HG02798 (cell line): ENCODE measurements around the gene ZNF385A.

Source experiments
- ATAC-seq: cut with Tn5 transposase; IDR thresholded peaks from one replicate; pipeline ENCODE4 v1.9.1; 2021; ENCODE audit warnings: mild to moderate bottlenecking; ENCODE audit not compliant: unreplicated experiment, poor library complexity

ZNF385A gene

DNA sequence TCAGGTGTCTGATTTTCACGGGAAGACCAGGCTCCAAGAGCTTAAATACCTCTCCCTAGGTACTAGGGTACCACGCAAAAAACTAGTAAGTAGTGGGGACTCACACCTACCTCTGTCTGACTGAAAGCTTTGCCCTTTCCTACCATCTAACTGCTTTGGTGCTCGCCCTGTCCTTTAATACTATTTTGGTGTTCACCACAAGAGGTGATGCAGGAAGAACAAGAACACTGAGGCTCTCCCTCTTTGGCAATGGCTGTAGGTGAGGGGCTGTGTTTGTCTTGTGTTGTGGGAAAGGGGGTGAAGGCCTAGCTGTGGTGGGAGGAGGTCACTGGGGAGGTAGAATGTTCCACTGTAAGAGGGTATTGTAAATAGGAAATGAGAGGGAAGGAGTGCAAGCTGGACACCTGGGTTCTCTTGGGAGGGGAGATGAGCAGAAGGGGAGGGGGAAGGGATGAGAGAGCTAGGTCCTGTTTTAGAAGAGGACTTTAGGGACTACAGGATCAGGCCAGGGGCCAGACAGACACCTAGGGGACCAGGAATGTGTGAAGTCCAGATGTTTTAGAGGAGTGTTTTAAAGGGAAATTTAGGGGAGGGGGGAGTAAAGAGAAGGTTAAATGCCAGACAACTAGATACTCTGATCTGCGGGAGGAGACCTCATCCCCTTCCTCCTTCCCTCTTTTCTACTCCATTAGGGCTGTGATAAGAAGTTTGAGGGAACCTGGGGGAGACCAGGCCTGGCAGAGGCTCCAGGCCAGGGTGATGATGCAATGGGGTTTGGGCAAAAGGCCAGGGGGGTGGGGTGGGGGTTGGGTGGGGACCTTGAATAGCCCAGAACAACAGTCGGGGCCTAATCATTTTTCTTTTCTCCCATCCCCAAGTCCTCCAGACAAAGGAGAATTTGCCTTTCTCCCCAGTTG lies 32.4 kb upstream of the ZNF385A start:
- ATAC-seq, result no peak

DNA sequence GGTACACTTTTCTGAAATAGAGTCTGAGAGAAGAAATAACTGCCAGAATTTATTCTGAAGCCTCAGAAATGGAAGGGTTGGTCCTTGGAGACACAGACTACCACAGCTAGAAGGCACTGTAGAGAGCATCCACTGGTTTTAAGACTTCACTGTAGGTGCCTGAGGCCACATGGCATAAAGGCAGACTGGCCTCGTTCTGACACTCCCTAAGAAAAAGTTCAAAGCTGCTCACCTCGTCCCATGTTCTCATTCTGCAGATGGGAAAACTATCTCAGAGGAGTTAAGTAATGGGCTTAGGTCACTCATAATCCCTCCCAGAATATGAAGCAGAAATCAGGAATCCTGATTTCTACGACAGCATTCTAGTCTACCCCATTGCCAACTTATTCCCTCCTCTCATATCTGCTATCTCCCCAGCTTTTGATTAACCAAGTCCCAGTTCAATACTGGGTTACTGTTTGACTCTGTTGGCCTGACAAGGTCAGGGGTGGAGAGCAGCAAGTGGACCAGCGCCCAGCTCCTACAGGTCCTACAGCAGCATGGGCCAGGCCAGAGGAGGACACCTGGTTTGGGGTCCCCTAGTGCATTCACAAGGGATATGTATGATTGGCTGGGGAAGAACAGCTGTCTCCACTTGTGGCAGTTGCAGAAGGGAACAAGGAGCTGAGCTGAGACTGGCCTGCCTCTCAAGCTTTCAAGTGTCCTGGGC lies 30.8 kb upstream of the ZNF385A start:
- no peak for ATAC-seq

DNA sequence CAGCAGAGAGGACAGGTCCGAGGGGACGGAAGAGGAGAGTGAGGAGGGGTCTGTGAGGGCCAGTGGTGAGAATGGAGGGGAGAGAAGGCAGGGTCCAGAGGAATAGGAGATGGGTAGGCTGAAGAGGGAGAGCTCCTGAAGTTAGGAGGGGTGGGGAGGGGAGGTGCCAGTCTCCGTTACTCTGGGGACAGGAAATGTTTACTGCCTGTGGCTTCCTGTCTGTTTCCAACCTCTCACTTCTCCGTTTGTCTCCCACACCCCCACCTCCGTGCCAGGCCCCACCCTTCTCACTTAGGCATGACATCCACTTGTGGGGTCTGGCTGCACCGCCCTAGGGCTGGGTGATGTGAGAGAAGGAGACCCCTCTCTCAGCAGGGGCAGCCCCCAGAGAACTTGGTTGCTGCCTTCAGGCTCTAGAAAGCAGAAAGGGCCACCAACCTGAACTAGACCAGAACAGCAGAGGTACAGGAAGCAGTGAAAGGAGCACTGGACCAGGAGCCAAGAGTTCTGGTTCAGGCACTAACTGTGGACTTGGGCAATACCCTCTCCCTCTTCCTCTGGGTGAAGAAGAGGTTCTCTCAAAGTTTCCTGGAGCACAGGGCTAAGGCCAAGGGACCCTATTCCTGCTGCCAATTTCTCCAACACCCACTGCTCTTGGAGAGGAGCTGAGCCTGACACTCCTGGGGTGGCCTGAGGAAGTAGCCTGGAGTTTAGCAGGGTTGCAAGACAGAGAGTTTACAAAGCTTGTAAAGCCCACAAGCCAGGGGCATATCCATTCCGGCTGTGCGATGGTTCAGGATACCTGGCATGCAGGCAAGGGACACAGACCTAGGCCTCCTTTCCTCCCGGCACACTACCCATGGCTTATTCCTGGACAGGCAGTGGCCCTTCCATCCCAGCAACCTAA lies 29.0 kb upstream of the ZNF385A start:
- peak; percentile 39 for ATAC-seq

- peak; percentile 24 for ATAC-seq
Measured at GRCh38 chr12:54412786-54413185, 28.3 kb upstream of the ZNF385A start.

- no peak for ATAC-seq
Measured at GRCh38 chr12:54412348-54412747, 27.8 kb upstream of the ZNF385A start.

GRCh38 chr12:54411391-54412241 lies 27.1 kb upstream of the ZNF385A start:
- peak; percentile 35 for ATAC-seq

GRCh38 chr12:54409267-54409666 lies 24.7 kb upstream of the ZNF385A start:
- no peak for ATAC-seq

DNA sequence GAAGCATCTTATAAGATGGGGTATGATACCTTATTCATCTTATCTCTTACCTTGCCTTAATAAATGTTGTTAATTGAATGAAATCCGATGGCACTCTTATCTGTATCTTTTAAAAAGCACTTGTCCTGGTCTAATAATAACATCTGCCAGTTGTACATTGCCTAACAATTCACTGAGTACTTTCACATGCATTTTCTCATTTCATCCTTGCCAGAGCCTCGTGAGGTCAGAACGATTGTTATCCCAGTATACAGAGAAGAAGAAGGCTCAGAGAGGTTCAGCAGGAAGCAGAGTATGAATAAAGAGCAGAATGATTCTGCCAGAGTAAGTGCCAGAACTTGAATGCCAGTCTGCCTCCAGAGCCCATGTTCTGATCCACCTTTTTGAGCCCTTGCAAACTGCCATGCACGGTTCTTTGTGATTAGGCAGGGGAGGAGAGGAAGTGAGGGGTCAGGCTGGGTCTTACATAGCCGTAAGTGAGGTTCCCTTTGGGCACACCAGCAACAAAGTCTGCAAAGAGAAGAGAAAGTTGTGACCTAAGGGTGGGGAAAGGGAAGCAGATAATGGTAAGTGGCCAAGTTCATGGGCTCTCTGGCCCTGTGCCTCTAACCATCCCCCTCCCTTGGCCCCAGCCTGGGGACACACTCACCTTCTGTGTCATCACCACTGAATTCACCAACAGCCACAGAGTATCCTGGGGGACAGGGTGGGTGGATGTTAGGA lies 22.8 kb upstream of the ZNF385A start:
- no peak for ATAC-seq

- no peak for ATAC-seq
Measured at GRCh38 chr12:54405573-54405972, 21.0 kb upstream of the ZNF385A start.

DNA sequence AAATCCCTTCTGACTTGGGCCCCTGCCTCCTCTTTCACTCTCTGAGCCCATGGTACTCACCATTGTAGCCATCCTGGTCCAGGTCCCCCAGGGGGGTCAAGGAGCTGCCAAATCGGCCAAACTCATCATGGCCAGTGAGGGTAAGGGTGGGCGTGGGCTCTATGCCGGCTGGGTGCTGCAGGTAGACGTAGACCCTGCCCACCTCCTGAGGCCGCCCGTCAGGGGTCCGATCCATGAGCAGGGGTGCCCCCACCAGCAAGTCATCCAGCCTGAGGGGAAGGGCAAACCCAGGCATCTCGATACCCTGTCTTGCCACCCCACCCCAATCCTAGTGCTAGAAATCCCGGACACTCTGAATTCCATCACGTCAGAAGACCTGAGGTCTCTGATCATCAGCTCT lies 20.6 kb upstream of the ZNF385A start:
- ATAC-seq, result no peak

- ATAC-seq, result no peak
Measured at GRCh38 chr12:54404061-54405004, 19.8 kb upstream of the ZNF385A start.

DNA sequence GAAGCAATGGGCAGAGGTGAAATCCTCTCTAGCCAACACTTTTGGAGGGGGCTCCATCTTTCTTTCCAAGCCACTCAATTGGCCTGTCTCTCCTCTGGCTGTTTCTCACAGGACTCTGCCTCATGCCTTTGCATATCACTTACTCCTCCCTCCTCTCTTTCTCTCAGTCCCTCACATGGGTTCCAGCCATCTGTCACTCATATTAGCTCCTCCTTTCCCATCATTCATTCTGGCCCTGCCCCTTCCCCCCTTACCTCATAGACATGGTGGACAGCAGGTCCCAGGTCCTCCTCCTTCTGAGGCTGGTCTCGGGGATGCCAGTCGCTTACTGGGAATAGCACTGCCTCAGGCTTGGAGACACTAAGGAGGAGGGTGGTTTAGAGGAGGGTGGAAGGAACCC lies 16.6 kb upstream of the ZNF385A start:
- ATAC-seq, result no peak

DNA sequence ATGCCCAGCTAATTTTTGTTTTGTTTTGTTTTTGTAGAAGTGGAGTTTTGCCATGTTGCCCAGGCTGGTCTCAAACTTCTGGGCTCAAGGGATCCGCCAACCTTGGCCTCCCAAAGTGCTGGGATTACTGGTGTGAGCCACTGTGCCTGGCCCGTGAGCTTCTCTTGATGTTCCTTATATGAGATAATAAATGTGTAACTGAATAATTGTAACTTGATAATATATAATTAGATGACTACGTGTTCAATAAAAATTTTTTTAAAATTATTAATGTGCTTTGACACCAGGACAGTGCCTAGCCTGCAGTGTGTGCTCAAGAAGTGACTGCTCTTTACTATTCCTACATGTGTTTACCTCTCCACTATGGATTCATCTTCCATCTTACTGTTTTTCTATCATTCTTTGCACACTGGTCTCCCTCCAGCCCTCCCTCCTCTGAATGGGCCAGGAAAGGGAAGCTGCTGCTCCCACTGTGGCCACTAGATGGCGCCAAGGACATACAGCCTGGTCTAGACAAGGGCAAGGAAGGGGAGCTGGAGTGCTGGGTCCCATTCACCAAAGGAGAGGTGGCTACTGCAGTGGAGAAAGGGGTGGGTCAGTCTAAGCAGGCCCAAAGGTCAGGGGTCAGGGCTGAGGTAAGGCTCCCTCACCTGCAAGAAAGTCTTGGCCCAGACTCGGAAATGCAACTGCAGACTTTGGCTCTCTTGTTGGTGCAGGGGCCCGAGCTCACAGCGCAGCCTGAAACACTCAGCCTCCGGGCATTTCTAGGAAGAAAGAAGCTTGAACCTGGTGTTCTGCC lies 14.7 kb upstream of the ZNF385A start:
- peak; percentile 80 for ATAC-seq

- ATAC-seq, result no peak
Measured at GRCh38 chr12:54398218-54398617, 13.7 kb upstream of the ZNF385A start.

GRCh38 chr12:54397157-54397556 lies 12.6 kb upstream of the ZNF385A start:
- no peak for ATAC-seq

DNA sequence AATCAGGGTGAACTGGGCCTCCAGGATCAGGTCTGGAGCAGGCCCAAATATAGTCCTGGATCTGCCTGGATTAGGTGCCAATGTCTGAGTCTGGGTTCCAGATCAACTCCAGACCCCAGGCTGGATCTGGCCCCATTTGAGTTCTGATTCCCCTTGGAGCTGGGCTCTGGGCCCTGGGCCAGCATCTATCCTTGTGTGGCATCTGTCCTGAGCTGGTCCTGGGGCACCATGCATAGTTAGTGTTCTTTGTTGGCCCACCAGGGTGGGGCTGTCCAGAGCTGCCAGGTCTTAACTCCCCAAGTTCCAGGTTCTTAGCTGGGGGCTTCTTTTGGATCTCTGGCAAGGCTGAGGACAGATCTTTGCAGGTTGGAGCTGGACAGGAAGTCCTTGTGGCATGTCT lies 11.0 kb upstream of the ZNF385A start:
- no peak for ATAC-seq

GRCh38 chr12:54394986-54395385 lies 10.5 kb upstream of the ZNF385A start:
- ATAC-seq, result no peak
